A549 treated with AZD9567 at 1 μM for 4 hours (cell line): ENCODE data around the gene CDKL4. TPM values are rescaled to one million over a fixed set of nuclear protein-coding genes. Genes with fewer than 3 reads are reported as not detected.

Experiments used
- total RNA-seq: library from RNA; stranded (reverse); fragments of 200-300 nt; extraction: Qiagen RNA extraction; gene quantifications from 5 replicates; pipeline ENCODE4 v1.2.3, GENCODE V29; 2022; ENCODE audit not compliant: insufficient read depth

The CDKL4 gene
- total RNA-seq = 0.09 to 0.15 TPM in 2 of 5 replicates, not detected in the others

DNA sequence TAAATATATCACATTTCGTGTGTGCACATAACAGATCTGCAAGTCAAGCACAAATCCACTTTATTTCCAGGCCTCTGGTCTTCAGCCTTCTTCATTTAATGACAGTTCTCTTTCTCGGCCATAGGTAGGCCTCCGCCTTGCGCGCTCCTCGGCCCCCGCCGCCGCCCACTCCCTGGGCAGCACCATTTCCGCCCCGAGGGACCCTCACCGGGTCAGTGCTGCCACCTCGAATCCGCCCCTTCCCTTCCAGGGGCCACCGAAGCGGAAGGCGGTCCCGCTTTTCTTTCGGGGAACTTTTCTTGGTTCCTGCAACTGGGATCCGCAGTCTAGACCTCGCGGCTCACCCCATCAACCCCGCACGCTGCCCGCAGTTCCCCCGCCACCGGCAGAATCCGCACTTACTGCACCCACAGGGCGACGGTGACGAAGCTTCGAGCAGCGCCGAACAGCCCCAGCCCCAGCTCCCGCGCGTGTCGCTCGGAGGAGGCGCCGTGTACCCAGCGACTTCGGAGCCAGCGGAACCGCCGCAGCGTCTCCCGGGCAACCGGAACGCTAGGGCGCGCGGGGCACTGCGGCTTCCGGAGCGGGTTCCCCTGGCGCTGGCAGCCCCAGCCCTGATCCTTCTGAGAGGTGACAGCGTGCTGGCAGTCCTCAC is at the start of gene CDKL4:
TSS of gene CDKL4 (minus strand) at position 502 of the 655 bp plus-strand sequence.

Other genes with a start within 250 kb of the CDKL4 start
- 12.0 to 19.0 TPM (median 15.8 TPM) in 5 replicates for gene SOS1, start 122.9 kb downstream of the CDKL4 start, total RNA-seq
- gene MAP4K3, start 193.3 kb upstream of the CDKL4 start, total RNA-seq = 15.2 to 20.4 TPM (median 18.8 TPM) in 5 replicates